Esophagus (tissue), 2 donors: ENCODE results near the gene SDC3. TPM values are rescaled to one million over a fixed set of nuclear protein-coding genes. Genes with fewer than 3 reads are reported as not detected.
"Not testable (repeated sequence)": the region's sequence is repeated elsewhere in the genome, so short reads cannot be mapped to it uniquely, and the experiment has no call there.

ENCODE experiments used
- H3K27ac ChIP-seq, 2 donors: one replicate each; pipeline ENCODE4 v1.5.1; 2013; ENCODE audit warnings: low read depth in 2 of 2, mild to moderate bottlenecking in 2 of 2, inconsistent platforms in 1 of 2, low read length in 1 of 2, moderate library complexity in 1 of 2
- H3K27me3 ChIP-seq, 2 donors: one replicate each; pipeline ENCODE4 v1.6.1; 2013; ENCODE audit warnings: low read length in 2 of 2, control low read depth in 1 of 2, mild to moderate bottlenecking in 1 of 2; ENCODE audit not compliant: insufficient read depth in 2 of 2, control insufficient read depth in 1 of 2
- H3K36me3 ChIP-seq, 2 donors: one replicate each; pipeline ENCODE4 v1.6.1; 2013; ENCODE audit warnings: low read length in 1 of 2; ENCODE audit not compliant: control insufficient read depth in 2 of 2, insufficient read depth in 2 of 2
- H3K4me1 ChIP-seq, 2 donors: one replicate each; pipeline ENCODE4 v1.6.1; 2013; ENCODE audit warnings: low read length in 1 of 2; ENCODE audit not compliant: control insufficient read depth in 2 of 2, insufficient read depth in 2 of 2
- H3K4me3 ChIP-seq, 2 donors: one replicate each; pipeline ENCODE4 v1.5.1; 2013; ENCODE audit warnings: low read length in 2 of 2, mild to moderate bottlenecking in 2 of 2, low read depth in 1 of 2, moderate library complexity in 1 of 2
- H3K9me3 ChIP-seq, 2 donors: one replicate each; pipeline ENCODE4 v1.6.1; 2013; ENCODE audit warnings: mild to moderate bottlenecking in 2 of 2, low read depth in 1 of 2, low read length in 1 of 2, moderate library complexity in 1 of 2; ENCODE audit not compliant: control insufficient read depth in 2 of 2, insufficient read depth in 1 of 2
- WGBS, 2 donors: extraction: QIAGEN DNeasy Blood & Tissue Kit; methylation state at CpG; one replicate each; pipeline ENCODE4 v1.1.7; 2013; 5-methylcytosine and 5-hydroxymethylcytosine counted together
- polyA plus RNA-seq, 2 donors: library from polyadenylated mRNA; stranded (reverse); fragments of 200-250 nt; gene quantifications; one replicate each; pipeline ENCODE4 v1.2.3, GENCODE V29; 2013
- donor health status: healthy with polysubstance abuse.
- donor health status: Bipolar disorder and iron deficiency.

SDC3 gene
- polyA plus RNA-seq, 2 donors = 4.3 to 4.8 TPM

GRCh38 chr1:30872948-30873263 is 35.7 kb downstream of the SDC3 start:
- 88 to 98% methylated on average over 4 of the region's 4 CpGs for WGBS, 2 donors
- Histone ChIP-seq H3K27ac (no peak overlapping the region), H3K36me3 (peaks cover 0 to 9% of the 10 kb centered on the region in 2 donors), H3K9me3 (peaks cover 0 to 17% of the 10 kb centered on the region in 2 donors), H3K4me1 (peaks cover 0 to 2% of the 10 kb centered on the region in 2 donors), H3K4me3 (no peak overlapping the region), H3K27me3 (no peaks in the 10 kb centered on the region)

- Histone ChIP-seq H3K36me3 (peaks cover 0 to 9% of the 10 kb centered on the region in 2 donors), H3K4me1 (peaks cover 0 to 2% of the 10 kb centered on the region in 2 donors), H3K9me3 (peaks cover 0 to 17% of the 10 kb centered on the region in 2 donors), H3K27ac (no peak overlapping the region), H3K27me3 (no peaks in the 10 kb centered on the region), H3K4me3 (no peak overlapping the region)
- 83 to 89% methylated on average over 9 of the region's 9 CpGs for WGBS, 2 donors
Observed at GRCh38 chr1:30872033-30872947, 36.3 kb downstream of the SDC3 start.

DNA sequence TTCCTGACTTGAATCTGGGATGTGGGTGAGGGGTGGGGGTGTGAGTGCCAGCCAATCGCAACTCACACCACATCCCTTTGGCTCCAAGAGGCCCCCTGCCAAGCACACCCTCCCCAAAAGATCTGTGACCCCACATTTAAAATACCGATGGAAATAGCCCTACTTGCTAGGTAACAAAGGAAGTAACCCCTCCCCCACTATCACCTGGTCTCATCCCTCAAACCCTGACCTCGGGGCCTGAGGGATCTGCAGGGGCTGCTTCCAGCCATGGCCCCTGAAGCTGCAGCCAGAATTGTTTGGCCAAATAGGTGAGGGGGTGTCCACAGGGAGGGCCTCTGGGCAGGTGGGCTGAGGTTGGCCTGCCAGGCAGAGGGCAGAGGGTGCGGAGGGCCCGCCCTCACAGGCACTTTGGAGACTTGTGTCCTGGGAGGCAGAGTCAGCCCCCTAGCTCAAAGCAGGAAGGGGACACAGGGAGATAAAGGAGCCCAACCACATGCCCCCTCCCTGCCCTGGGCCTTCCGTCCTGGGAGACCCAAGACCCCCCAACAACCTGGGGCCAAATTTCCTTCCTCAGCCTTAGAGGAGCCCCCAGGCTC is 37.2 kb downstream of the SDC3 start:
- peaks cover 0 to 9% of the 10 kb centered on the region in 2 donors for H3K36me3 ChIP-seq

GRCh38 chr1:30870656-30871055 is 37.9 kb downstream of the SDC3 start:
- H3K27ac ChIP-seq = no peak overlapping the region
- peaks cover 0 to 17% of the 10 kb centered on the region in 2 donors for H3K9me3 ChIP-seq
- peaks cover 0 to 9% of the 10 kb centered on the region in 2 donors for H3K36me3 ChIP-seq
- H3K27me3 ChIP-seq = no peaks in the 10 kb centered on the region
- H3K4me3 ChIP-seq = no peak overlapping the region
- peaks cover 0 to 2% of the 10 kb centered on the region in 2 donors for H3K4me1 ChIP-seq
- 88 to 94% methylated on average over 4 of the region's 4 CpGs for WGBS, 2 donors

More for the DNA sequence above, 37.2 kb downstream of the SDC3 start:
- Histone ChIP-seq H3K27ac (no peak overlapping the region), H3K4me1 (peaks cover 0 to 2% of the 10 kb centered on the region in 2 donors), H3K27me3 (no peaks in the 10 kb centered on the region), H3K4me3 (no peak overlapping the region), H3K9me3 (peaks cover 0 to 17% of the 10 kb centered on the region in 2 donors)
- WGBS, 2 donors = 83 to 87% methylated on average over 6 of the region's 6 CpGs

- 84% methylated on average over 3 of the region's 3 CpGs for WGBS, 2 donors
- peaks cover 0 to 7% of the 10 kb centered on the region in 2 donors for H3K36me3 ChIP-seq
- H3K4me1 ChIP-seq = peaks cover 0 to 2% of the 10 kb centered on the region in 2 donors
- H3K4me3 ChIP-seq = no peak overlapping the region
- H3K27me3 ChIP-seq = no peaks in the 10 kb centered on the region
- no peak overlapping the region for H3K27ac ChIP-seq
- peaks cover 0 to 17% of the 10 kb centered on the region in 2 donors for H3K9me3 ChIP-seq
Observed at GRCh38 chr1:30870035-30870434, 38.5 kb downstream of the SDC3 start.

GRCh38 chr1:30868833-30869435 is 39.6 kb downstream of the SDC3 start:
- peaks cover 0 to 17% of the 10 kb centered on the region in 2 donors for H3K9me3 ChIP-seq
- no peak overlapping the region for H3K27ac ChIP-seq
- H3K4me3 ChIP-seq = no peak overlapping the region
- 82 to 83% methylated on average over 13 of the region's 13 CpGs for WGBS, 2 donors
- H3K36me3 ChIP-seq = peaks cover 0 to 7% of the 10 kb centered on the region in 2 donors
- no peaks in the 10 kb centered on the region for H3K27me3 ChIP-seq
- no peaks in the 10 kb centered on the region for H3K4me1 ChIP-seq

GRCh38 chr1:30868057-30868456 is 40.5 kb downstream of the SDC3 start:
- H3K4me1 ChIP-seq = not testable (repeated sequence)
- 88 to 93% methylated on average over 4 of the region's 4 CpGs for WGBS, 2 donors

GRCh38 chr1:30867537-30867936 is 41.0 kb downstream of the SDC3 start:
- Histone ChIP-seq H3K36me3 (peaks cover 0 to 3% of the 10 kb centered on the region in 2 donors), H3K4me3 (no peak overlapping the region), H3K27ac (no peak overlapping the region), H3K4me1 (no peaks in the 10 kb centered on the region), H3K9me3 (peaks cover 0 to 6% of the 10 kb centered on the region in 2 donors), H3K27me3 (no peaks in the 10 kb centered on the region)
- WGBS, 2 donors = 91 to 93% methylated on average over 4 of the region's 4 CpGs

More at GRCh38 chr1:30868057-30868456, 40.5 kb downstream of the SDC3 start:
- peaks cover 0 to 11% of the 10 kb centered on the region in 2 donors for H3K9me3 ChIP-seq
- not testable (repeated sequence) for H3K27me3 ChIP-seq, H3K27ac ChIP-seq, H3K36me3 ChIP-seq, H3K4me3 ChIP-seq

DNA sequence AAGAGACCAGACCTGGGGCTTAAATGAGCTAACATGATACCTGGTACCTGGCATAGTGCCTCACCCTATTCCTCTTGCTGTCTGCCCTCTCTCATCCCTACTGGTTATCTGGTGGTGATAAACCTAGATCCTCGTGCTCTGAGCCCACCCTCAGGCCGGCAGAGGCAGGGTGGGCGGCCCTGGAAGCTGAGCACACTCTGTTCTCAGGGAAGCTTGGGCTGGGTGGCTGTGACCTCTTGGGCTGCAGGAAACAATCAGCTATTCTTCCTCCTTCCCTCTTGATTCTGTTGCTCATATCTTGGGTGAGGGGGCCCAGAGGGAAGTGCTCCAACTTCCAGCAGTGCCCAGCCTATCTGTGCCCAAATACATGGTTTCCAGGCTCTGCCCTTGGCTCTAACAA is 42.0 kb downstream of the SDC3 start:
- Histone ChIP-seq H3K4me3 (no peak overlapping the region), H3K27ac (no peak overlapping the region), H3K4me1 (no peaks in the 10 kb centered on the region), H3K36me3 (no peaks in the 10 kb centered on the region), H3K27me3 (no peaks in the 10 kb centered on the region), H3K9me3 (no peaks in the 10 kb centered on the region)
- WGBS, 2 donors = 57 to 68% methylated on average over 3 of the region's 3 CpGs
